GM12878 (cell line): ENCODE results near the gene AGRP.

Experiments used
- ASH2L ChIP-seq: fragments of 300-600, 200-600 bp; sonication (generic); IDR thresholded peaks from 2 replicates; pipeline ENCODE4 v1.6.1; 2017; ENCODE audit warnings: low read depth, mild to moderate bottlenecking, borderline replicate concordance
- CBX3 ChIP-seq: fragments of 200-600 bp; sonication (generic); IDR thresholded peaks from 2 replicates; pipeline ENCODE4 v1.6.1; 2016; ENCODE audit warnings: low read depth, borderline replicate concordance
- CEBPB ChIP-seq, 2 experiments: fragments of 150-350 bp in 1 of 2; IDR thresholded peaks; 2 replicates each; pipeline ENCODE4 v1.6.1; 2012 to 2014; ENCODE audit warnings: low read depth in 2 of 2, low read length in 2 of 2, borderline replicate concordance in 1 of 2, inconsistent platforms in 1 of 2
- CREB1 ChIP-seq: IDR thresholded peaks from 2 replicates; pipeline ENCODE4 v1.6.1; 2012; ENCODE audit warnings: low read depth, mild to moderate bottlenecking, inconsistent platforms
- FOXK2 ChIP-seq: fragments of 450-650 bp; IDR thresholded peaks from 2 replicates; pipeline ENCODE4 v1.6.1; 2017; ENCODE audit warnings: mild to moderate bottlenecking, moderate library complexity
- FOXM1 ChIP-seq: IDR thresholded peaks from 2 replicates; pipeline ENCODE4 v1.6.1; 2012; ENCODE audit warnings: low read depth, mild to moderate bottlenecking, inconsistent platforms, low read length, moderate library complexity
- JUND ChIP-seq: IDR thresholded peaks from 2 replicates; pipeline ENCODE4 v1.6.1; 2012; ENCODE audit warnings: low read depth, mild to moderate bottlenecking, low read length, improper control_type of control experiment, moderate library complexity
- NR2C2 ChIP-seq: IDR thresholded peaks from 2 replicates; pipeline ENCODE4 v1.6.1; 2011; ENCODE audit warnings: borderline replicate concordance, low read depth; ENCODE audit not compliant: control insufficient read depth, insufficient read length
- NRF1 ChIP-seq: conservative IDR thresholded peaks from 2 replicates; pipeline ENCODE4 v1.6.1; 2011; ENCODE audit warnings: mild to moderate bottlenecking, low read depth, low read length, improper control_type of control experiment
- PBX3 ChIP-seq: IDR thresholded peaks from 2 replicates; pipeline ENCODE4 v1.6.1; 2011; ENCODE audit warnings: mild to moderate bottlenecking, low read depth, low read length, moderate library complexity; ENCODE audit not compliant: insufficient replicate concordance
- ZZZ3 ChIP-seq: IDR thresholded peaks from 2 replicates; pipeline ENCODE4 v1.6.1; 2011; ENCODE audit warnings: low read depth; ENCODE audit not compliant: control insufficient read depth, insufficient read length
- TF ChIP-seq, protein P1 (sequence below), 3 experiments: IDR thresholded peaks in 2 of 3; conservative IDR thresholded peaks in 1 of 3; 2 replicates each; pipeline ENCODE4 v1.5.1; 2011; ENCODE audit warnings: low read depth in 3 of 3, low read length in 3 of 3, mild to moderate bottlenecking in 3 of 3, control low read depth in 2 of 3, moderate library complexity in 2 of 3, inconsistent platforms in 1 of 3, mixed read lengths in 1 of 3; ENCODE audit not compliant: control insufficient read depth in 2 of 3, insufficient read depth in 1 of 3; ENCODE audit errors: extremely low read depth in 1 of 3
- TF ChIP-seq, protein P2 (sequence below): fragments of 450-650 bp; IDR thresholded peaks from 2 replicates; pipeline ENCODE4 v1.6.1; 2017; ENCODE audit warnings: mild to moderate bottlenecking, moderate library complexity
- TF ChIP-seq, protein P3 (sequence below): IDR thresholded peaks from 2 replicates; pipeline ENCODE4 v1.6.1; 2011; ENCODE audit warnings: low read depth, low read length, improper control_type of control experiment, borderline replicate concordance

DNA sequence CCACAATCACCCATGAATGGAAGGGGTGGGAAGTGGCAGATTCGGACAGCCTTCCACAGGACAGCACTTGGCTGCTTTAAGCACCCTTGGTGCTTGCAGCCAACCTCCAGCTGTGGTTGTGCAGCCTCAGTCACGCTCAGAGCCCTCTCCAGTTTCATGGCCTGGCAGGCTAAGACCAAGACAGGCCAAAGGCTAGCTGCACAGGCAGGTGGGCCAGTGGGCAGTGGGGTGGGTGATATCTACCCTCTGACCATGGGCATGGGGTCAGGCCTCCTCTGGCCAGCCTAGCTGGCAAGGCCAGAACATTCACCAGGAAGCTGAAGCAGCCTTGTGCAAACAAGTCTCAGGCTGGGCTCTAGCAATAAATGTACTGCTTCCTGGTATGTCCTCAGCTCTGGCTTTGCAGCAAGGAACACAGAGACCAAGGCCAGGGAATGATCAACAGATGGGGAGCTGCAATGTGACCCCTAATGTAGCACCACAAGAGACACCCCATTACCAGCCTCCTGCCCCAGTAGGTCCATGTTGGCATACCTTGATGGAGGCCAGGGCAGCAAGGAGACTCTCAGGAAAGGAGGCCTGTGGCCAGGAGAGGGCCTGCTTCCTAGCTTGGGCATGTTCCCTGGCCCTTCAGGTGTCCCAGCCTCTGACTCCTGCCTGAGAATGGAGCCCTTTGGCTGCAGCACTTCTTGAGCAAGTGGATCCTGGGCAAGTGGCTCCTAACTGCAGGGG, 31.5 kb downstream of the AGRP start:
- TF ChIP-seq CEBPB (IDR thresholded peaks at IDR 0.05; ENCODE audit: borderline replicate concordance in 1 of 2, low read depth in 2 of 2, low read length in 2 of 2) (no peak), JUND (no peak), ZZZ3 (no peak), CBX3 (no peak), FOXM1 (no peak), CREB1 (no peak), FOXK2 (no peak), NR2C2 (no peak), NRF1 (no peak), ASH2L (no peak), PBX3 (no peak)
- TF ChIP-seq, protein P1, sequence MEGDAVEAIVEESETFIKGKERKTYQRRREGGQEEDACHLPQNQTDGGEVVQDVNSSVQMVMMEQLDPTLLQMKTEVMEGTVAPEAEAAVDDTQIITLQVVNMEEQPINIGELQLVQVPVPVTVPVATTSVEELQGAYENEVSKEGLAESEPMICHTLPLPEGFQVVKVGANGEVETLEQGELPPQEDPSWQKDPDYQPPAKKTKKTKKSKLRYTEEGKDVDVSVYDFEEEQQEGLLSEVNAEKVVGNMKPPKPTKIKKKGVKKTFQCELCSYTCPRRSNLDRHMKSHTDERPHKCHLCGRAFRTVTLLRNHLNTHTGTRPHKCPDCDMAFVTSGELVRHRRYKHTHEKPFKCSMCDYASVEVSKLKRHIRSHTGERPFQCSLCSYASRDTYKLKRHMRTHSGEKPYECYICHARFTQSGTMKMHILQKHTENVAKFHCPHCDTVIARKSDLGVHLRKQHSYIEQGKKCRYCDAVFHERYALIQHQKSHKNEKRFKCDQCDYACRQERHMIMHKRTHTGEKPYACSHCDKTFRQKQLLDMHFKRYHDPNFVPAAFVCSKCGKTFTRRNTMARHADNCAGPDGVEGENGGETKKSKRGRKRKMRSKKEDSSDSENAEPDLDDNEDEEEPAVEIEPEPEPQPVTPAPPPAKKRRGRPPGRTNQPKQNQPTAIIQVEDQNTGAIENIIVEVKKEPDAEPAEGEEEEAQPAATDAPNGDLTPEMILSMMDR (IDR thresholded peaks at IDR 0.05 in 2 of 3, conservative IDR thresholded peaks at IDR 0.05 in 1 of 3; ENCODE audit: control insufficient read depth in 2 of 3, extremely low read depth in 1 of 3, insufficient read depth in 1 of 3, low read depth in 3 of 3, low read length in 3 of 3): no peak
- TF ChIP-seq, protein P2, sequence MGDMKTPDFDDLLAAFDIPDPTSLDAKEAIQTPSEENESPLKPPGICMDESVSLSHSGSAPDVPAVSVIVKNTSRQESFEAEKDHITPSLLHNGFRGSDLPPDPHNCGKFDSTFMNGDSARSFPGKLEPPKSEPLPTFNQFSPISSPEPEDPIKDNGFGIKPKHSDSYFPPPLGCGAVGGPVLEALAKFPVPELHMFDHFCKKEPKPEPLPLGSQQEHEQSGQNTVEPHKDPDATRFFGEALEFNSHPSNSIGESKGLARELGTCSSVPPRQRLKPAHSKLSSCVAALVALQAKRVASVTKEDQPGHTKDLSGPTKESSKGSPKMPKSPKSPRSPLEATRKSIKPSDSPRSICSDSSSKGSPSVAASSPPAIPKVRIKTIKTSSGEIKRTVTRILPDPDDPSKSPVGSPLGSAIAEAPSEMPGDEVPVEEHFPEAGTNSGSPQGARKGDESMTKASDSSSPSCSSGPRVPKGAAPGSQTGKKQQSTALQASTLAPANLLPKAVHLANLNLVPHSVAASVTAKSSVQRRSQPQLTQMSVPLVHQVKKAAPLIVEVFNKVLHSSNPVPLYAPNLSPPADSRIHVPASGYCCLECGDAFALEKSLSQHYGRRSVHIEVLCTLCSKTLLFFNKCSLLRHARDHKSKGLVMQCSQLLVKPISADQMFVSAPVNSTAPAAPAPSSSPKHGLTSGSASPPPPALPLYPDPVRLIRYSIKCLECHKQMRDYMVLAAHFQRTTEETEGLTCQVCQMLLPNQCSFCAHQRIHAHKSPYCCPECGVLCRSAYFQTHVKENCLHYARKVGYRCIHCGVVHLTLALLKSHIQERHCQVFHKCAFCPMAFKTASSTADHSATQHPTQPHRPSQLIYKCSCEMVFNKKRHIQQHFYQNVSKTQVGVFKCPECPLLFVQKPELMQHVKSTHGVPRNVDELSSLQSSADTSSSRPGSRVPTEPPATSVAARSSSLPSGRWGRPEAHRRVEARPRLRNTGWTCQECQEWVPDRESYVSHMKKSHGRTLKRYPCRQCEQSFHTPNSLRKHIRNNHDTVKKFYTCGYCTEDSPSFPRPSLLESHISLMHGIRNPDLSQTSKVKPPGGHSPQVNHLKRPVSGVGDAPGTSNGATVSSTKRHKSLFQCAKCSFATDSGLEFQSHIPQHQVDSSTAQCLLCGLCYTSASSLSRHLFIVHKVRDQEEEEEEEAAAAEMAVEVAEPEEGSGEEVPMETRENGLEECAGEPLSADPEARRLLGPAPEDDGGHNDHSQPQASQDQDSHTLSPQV: no peak
- TF ChIP-seq, protein P3, sequence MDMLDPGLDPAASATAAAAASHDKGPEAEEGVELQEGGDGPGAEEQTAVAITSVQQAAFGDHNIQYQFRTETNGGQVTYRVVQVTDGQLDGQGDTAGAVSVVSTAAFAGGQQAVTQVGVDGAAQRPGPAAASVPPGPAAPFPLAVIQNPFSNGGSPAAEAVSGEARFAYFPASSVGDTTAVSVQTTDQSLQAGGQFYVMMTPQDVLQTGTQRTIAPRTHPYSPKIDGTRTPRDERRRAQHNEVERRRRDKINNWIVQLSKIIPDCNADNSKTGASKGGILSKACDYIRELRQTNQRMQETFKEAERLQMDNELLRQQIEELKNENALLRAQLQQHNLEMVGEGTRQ: no peak
